ENCODE results near the gene POU3F2.

DNA sequence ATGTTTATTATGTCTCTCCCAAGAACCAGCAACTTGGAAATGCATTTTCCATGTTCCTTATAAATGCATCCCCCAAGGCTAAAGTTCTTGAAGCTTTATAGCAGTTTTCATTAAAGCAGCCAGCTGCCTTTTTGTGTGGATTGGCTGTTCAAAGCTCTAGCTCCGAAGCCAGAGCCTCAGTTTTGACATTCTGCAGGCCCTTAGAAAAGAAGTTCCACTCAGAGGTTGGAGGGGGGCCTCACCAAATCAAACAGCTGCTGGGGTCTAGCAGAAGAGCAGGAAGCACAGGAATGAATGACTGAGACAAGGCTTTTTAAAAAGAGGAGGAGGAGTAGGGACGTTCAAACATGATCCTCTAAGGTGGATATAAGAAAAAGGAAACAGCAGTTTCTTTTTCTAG is 4.2 kb upstream of the POU3F2 start:
- TF ChIP-seq, protein P1, sequence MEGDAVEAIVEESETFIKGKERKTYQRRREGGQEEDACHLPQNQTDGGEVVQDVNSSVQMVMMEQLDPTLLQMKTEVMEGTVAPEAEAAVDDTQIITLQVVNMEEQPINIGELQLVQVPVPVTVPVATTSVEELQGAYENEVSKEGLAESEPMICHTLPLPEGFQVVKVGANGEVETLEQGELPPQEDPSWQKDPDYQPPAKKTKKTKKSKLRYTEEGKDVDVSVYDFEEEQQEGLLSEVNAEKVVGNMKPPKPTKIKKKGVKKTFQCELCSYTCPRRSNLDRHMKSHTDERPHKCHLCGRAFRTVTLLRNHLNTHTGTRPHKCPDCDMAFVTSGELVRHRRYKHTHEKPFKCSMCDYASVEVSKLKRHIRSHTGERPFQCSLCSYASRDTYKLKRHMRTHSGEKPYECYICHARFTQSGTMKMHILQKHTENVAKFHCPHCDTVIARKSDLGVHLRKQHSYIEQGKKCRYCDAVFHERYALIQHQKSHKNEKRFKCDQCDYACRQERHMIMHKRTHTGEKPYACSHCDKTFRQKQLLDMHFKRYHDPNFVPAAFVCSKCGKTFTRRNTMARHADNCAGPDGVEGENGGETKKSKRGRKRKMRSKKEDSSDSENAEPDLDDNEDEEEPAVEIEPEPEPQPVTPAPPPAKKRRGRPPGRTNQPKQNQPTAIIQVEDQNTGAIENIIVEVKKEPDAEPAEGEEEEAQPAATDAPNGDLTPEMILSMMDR (IDR thresholded peaks at IDR 0.05) = no peak
- TF ChIP-seq POLR2A (IDR thresholded peaks at IDR 0.05) = no peak
- no peak for TF ChIP-seq POLR2AphosphoS5 (IDR thresholded peaks at IDR 0.05)
